Thymus (tissue), 11 donors: ENCODE results near the gene USP47. TPM values are rescaled to one million over a fixed set of nuclear protein-coding genes. Genes with fewer than 3 reads are reported as not detected.
"Not testable (repeated sequence)": the region's sequence is repeated elsewhere in the genome, so short reads cannot be mapped to it uniquely, and the experiment has no call there.

Source experiments
- DNase-seq, 9 donors: peaks; one replicate each; pipeline ENCODE4 v3.0.0-alpha.2; 2013; ENCODE audit warnings: low spot score in 9 of 9, low read depth in 6 of 9, missing footprints in 1 of 9
- H3K27ac ChIP-seq, 2 donors: one replicate each; pipeline ENCODE4 v1.5.1; 2013; ENCODE audit warnings: control low read depth in 1 of 2, low read depth in 1 of 2, low read length in 1 of 2, mild to moderate bottlenecking in 1 of 2, moderate library complexity in 1 of 2
- H3K27me3 ChIP-seq, 2 donors: one replicate each; pipeline ENCODE4 v1.5.1; 2013; ENCODE audit warnings: low read length in 1 of 2; ENCODE audit not compliant: control insufficient read depth in 2 of 2, insufficient read depth in 1 of 2
- H3K36me3 ChIP-seq, 2 donors: one replicate each; pipeline ENCODE4 v1.5.1; 2013; ENCODE audit warnings: low read length in 1 of 2, mild to moderate bottlenecking in 1 of 2, moderate library complexity in 1 of 2; ENCODE audit not compliant: control insufficient read depth in 2 of 2, insufficient read depth in 2 of 2
- H3K4me1 ChIP-seq, 2 donors: one replicate each; pipeline ENCODE4 v1.5.1; 2013; ENCODE audit warnings: low read length in 2 of 2; ENCODE audit not compliant: control insufficient read depth in 2 of 2, insufficient read depth in 2 of 2
- H3K4me3 ChIP-seq, 2 donors: one replicate each; pipeline ENCODE4 v1.5.1; 2013; ENCODE audit warnings: low read length in 2 of 2, control low read depth in 1 of 2, mild to moderate bottlenecking in 1 of 2
- H3K9me3 ChIP-seq, 2 donors: one replicate each; pipeline ENCODE4 v1.5.1; 2013; ENCODE audit warnings: low read length in 1 of 2, mild to moderate bottlenecking in 1 of 2; ENCODE audit not compliant: control insufficient read depth in 2 of 2, insufficient read depth in 1 of 2
- WGBS: extraction: QIAGEN DNeasy Blood & Tissue Kit; methylation state at CpG from one replicate; pipeline ENCODE4 v1.1.7; 2013; 5-methylcytosine and 5-hydroxymethylcytosine counted together
- polyA plus RNA-seq: library from polyadenylated mRNA; stranded (reverse); fragments of 200-250 nt; gene quantifications from one replicate; pipeline ENCODE4 v1.2.3, GENCODE V29; 2013
- total RNA-seq: library from RNA; stranded (reverse); fragments of 120-200 nt; gene quantifications from one replicate; pipeline ENCODE4 v1.2.4, GENCODE V29; 2013
- donor health status: healthy.

The USP47 gene
- total and polyA plus RNA-seq, 2 donors: 40.3 to 56.5 TPM

GRCh38 chr11:11818529-11819121 lies 23.1 kb upstream of the USP47 start:
- no peaks in the 10 kb centered on the region for H3K9me3 ChIP-seq
- no peaks in the 10 kb centered on the region for H3K36me3 ChIP-seq
- 95% methylated on average over 2 of the region's 2 CpGs for WGBS
- no peak for DNase-seq
- H3K27ac ChIP-seq: no peak overlapping the region
- H3K4me1 ChIP-seq: no peaks in the 10 kb centered on the region
- no peak overlapping the region for H3K4me3 ChIP-seq
- no peaks in the 10 kb centered on the region for H3K27me3 ChIP-seq

- WGBS: 81% methylated on average over 3 of the region's 3 CpGs
- H3K27me3 ChIP-seq: no peaks in the 10 kb centered on the region
- DNase-seq: no peak
- H3K4me3 ChIP-seq: no peak overlapping the region
- no peak overlapping the region for H3K27ac ChIP-seq
- no peaks in the 10 kb centered on the region for H3K9me3 ChIP-seq
- H3K36me3 ChIP-seq: no peaks in the 10 kb centered on the region
- no peaks in the 10 kb centered on the region for H3K4me1 ChIP-seq
Measured at GRCh38 chr11:11821899-11822298, 19.9 kb upstream of the USP47 start.

- H3K4me3 ChIP-seq: no peak overlapping the region
- H3K36me3 ChIP-seq: no peaks in the 10 kb centered on the region
- H3K9me3 ChIP-seq: no peaks in the 10 kb centered on the region
- no peaks in the 10 kb centered on the region for H3K27me3 ChIP-seq
- 91% methylated on average over 4 of the region's 4 CpGs for WGBS
- DNase-seq: no peak
- no peaks in the 10 kb centered on the region for H3K4me1 ChIP-seq
- H3K27ac ChIP-seq: no peak overlapping the region
Measured at GRCh38 chr11:11822946-11823345, 18.8 kb upstream of the USP47 start.

GRCh38 chr11:11826260-11826659 lies 15.5 kb upstream of the USP47 start:
- Histone ChIP-seq H3K27me3 (no peaks in the 10 kb centered on the region), H3K27ac (no peak overlapping the region), H3K4me3 (no peak overlapping the region), H3K4me1 (no peaks in the 10 kb centered on the region), H3K36me3 (no peaks in the 10 kb centered on the region), H3K9me3 (peaks cover 0 to 1% of the 10 kb centered on the region in 2 donors)
- DNase-seq: no peak
- WGBS: 97% methylated on average over 1 of the region's 1 CpG

- H3K4me1 ChIP-seq: no peaks in the 10 kb centered on the region
- no peak overlapping the region for H3K4me3 ChIP-seq
- H3K27me3 ChIP-seq: no peaks in the 10 kb centered on the region
- no peak for DNase-seq
- WGBS: 90% methylated on average over 7 of the region's 7 CpGs
- H3K36me3 ChIP-seq: no peaks in the 10 kb centered on the region
- H3K27ac ChIP-seq: no peak overlapping the region
- H3K9me3 ChIP-seq: peaks cover 0 to 2% of the 10 kb centered on the region in 2 donors
Measured at GRCh38 chr11:11827272-11827671, 14.5 kb upstream of the USP47 start.

- H3K36me3 ChIP-seq, H3K4me3 ChIP-seq, H3K27ac ChIP-seq, DNase-seq, H3K9me3 ChIP-seq, H3K27me3 ChIP-seq, H3K4me1 ChIP-seq: not testable (repeated sequence)
- 88% methylated on average over 7 of the region's 7 CpGs for WGBS
Measured at GRCh38 chr11:11831406-11831805, 10.4 kb upstream of the USP47 start.

- no peak for DNase-seq
- Histone ChIP-seq H3K9me3 (no peaks in the 10 kb centered on the region), H3K4me3 (no peak overlapping the region), H3K27ac (no peak overlapping the region), H3K27me3 (no peaks in the 10 kb centered on the region), H3K4me1 (peaks cover 4 to 6% of the 10 kb centered on the region in 2 donors), H3K36me3 (no peaks in the 10 kb centered on the region)
- WGBS: 97% methylated on average over 2 of the region's 2 CpGs
Measured at GRCh38 chr11:11836676-11837231, 5.0 kb upstream of the USP47 start.

- no peak for DNase-seq
- no peaks in the 10 kb centered on the region for H3K27me3 ChIP-seq
- no peaks in the 10 kb centered on the region for H3K9me3 ChIP-seq
Measured at GRCh38 chr11:11839718-11840117, 2.1 kb upstream of the USP47 start.

GRCh38 chr11:11841116-11841722 lies 553 bp upstream of the USP47 start:
- H3K9me3 ChIP-seq: no peaks in the 10 kb centered on the region
- H3K27ac ChIP-seq: peak overlapping the region; percentile 99
- H3K4me1 ChIP-seq: peaks cover 15 to 17% of the 10 kb centered on the region in 2 donors
- H3K27me3 ChIP-seq: no peaks in the 10 kb centered on the region
- WGBS: 10% methylated on average over 21 of the region's 21 CpGs
- peak overlapping the region; percentile 82 to 87 for H3K4me3 ChIP-seq
- peak in 2 of 9 donors; percentile 15 to 30 for DNase-seq
- H3K36me3 ChIP-seq: no peaks in the 10 kb centered on the region

More at GRCh38 chr11:11839718-11840117, 2.1 kb upstream of the USP47 start:
- Histone ChIP-seq H3K36me3 (no peaks in the 10 kb centered on the region), H3K27ac (no peak overlapping the region), H3K4me3 (no peak overlapping the region), H3K4me1 (peaks cover 12% of the 10 kb centered on the region in 2 donors)
